HEK293 (cell line): ENCODE data around the gene VPS37C.

Experiments used
- HOXA7 ChIP-seq: sonication (generic); formaldehyde crosslinking; IDR thresholded peaks from 2 replicates; pipeline ENCODE4 v1.8.1; 2022; ENCODE audit warnings: missing genetic modification reagents, borderline replicate concordance
- TCF7L2 ChIP-seq: IDR thresholded peaks from 2 replicates; pipeline ENCODE4 v1.6.1; 2011; ENCODE audit warnings: low read depth, mild to moderate bottlenecking, inconsistent platforms, low read length, moderate library complexity, borderline replicate concordance
- YY1 ChIP-seq: fragments of 450-650 bp; formaldehyde crosslinking; IDR thresholded peaks from 2 replicates; pipeline ENCODE4 v1.5.1; 2018; ENCODE audit warnings: missing biosample characterization, missing genetic modification characterization
- ZBTB21 ChIP-seq: fragments of 450-650 bp; formaldehyde crosslinking; IDR thresholded peaks from 2 replicates; pipeline ENCODE4 v1.5.1; 2017; ENCODE audit warnings: missing biosample characterization, missing genetic modification characterization
- ZNF140 ChIP-seq: fragments of 450-650 bp; formaldehyde crosslinking; IDR thresholded peaks from 2 replicates; pipeline ENCODE4 v1.5.1; 2016; ENCODE audit warnings: missing biosample characterization, missing genetic modification characterization
- ZNF501 ChIP-seq: fragments of 450-650 bp; formaldehyde crosslinking; IDR thresholded peaks from 2 replicates; pipeline ENCODE4 v1.5.1; 2016; ENCODE audit warnings: missing biosample characterization, missing genetic modification characterization
- ZNF626 ChIP-seq: fragments of 450-650 bp; sonication (Bioruptor Pico); formaldehyde crosslinking; IDR thresholded peaks from 2 replicates; pipeline ENCODE4 v1.5.1; 2018; ENCODE audit warnings: missing biosample characterization, missing genetic modification characterization, inconsistent platforms
- ZNF660 ChIP-seq: fragments of 450-650 bp; IDR thresholded peaks from 2 replicates; pipeline ENCODE4 v1.5.1; 2018; ENCODE audit warnings: missing biosample characterization, mild to moderate bottlenecking, missing genetic modification characterization
- ZNF747 ChIP-seq: fragments of 450-650 bp; formaldehyde crosslinking; IDR thresholded peaks from 2 replicates; pipeline ENCODE4 v1.5.1; 2016; ENCODE audit warnings: missing biosample characterization, missing genetic modification characterization
- ZXDB ChIP-seq: fragments of 450-650 bp; formaldehyde crosslinking; IDR thresholded peaks from 2 replicates; pipeline ENCODE4 v1.5.1; 2016; ENCODE audit warnings: missing biosample characterization, missing genetic modification characterization
- TF ChIP-seq, protein P1 (sequence below): fragments of 450-650 bp; formaldehyde crosslinking; IDR thresholded peaks from 2 replicates; pipeline ENCODE4 v1.5.1; 2016; ENCODE audit warnings: missing biosample characterization, missing genetic modification characterization
- TF ChIP-seq, protein P2 (sequence below): fragments of 450-650 bp; formaldehyde crosslinking; IDR thresholded peaks from 2 replicates; pipeline ENCODE4 v1.5.1; 2016; ENCODE audit warnings: missing biosample characterization, missing genetic modification characterization
- TF ChIP-seq, protein P3 (sequence below): fragments of 450-650 bp; formaldehyde crosslinking; IDR thresholded peaks from 2 replicates; pipeline ENCODE4 v1.5.1; 2016; ENCODE audit warnings: missing biosample characterization, missing genetic modification characterization
- TF ChIP-seq, protein P4 (sequence below): fragments of 450-650 bp; formaldehyde crosslinking; IDR thresholded peaks from 2 replicates; pipeline ENCODE4 v1.5.1; 2016; ENCODE audit warnings: missing biosample characterization, missing genetic modification characterization

DNA sequence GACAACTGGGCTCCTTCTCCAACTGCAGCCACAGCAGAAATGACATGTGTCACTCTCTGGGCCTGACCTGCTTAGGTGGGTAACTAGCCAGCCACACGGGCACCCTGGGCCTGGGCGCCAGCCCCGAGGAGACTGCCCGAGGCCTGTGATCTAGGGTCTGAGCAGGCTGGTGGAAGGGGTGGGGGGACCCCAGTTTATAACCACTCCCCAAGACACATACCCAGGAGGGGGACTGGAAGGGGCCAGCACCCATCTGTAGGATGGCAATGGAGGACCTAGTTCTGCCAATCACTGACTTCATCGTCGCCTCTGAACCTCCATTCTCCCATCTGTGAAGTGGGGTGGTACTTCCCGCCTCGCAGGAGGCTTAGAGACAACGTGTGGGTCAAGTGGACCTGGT lies 42.8 kb downstream of the VPS37C start:
- TF ChIP-seq, protein P1, sequence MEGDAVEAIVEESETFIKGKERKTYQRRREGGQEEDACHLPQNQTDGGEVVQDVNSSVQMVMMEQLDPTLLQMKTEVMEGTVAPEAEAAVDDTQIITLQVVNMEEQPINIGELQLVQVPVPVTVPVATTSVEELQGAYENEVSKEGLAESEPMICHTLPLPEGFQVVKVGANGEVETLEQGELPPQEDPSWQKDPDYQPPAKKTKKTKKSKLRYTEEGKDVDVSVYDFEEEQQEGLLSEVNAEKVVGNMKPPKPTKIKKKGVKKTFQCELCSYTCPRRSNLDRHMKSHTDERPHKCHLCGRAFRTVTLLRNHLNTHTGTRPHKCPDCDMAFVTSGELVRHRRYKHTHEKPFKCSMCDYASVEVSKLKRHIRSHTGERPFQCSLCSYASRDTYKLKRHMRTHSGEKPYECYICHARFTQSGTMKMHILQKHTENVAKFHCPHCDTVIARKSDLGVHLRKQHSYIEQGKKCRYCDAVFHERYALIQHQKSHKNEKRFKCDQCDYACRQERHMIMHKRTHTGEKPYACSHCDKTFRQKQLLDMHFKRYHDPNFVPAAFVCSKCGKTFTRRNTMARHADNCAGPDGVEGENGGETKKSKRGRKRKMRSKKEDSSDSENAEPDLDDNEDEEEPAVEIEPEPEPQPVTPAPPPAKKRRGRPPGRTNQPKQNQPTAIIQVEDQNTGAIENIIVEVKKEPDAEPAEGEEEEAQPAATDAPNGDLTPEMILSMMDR (tag by site-specific recombination), result no peak
- TF ChIP-seq TCF7L2, result no peak
- no peak for TF ChIP-seq ZNF660
- TF ChIP-seq, protein P2, sequence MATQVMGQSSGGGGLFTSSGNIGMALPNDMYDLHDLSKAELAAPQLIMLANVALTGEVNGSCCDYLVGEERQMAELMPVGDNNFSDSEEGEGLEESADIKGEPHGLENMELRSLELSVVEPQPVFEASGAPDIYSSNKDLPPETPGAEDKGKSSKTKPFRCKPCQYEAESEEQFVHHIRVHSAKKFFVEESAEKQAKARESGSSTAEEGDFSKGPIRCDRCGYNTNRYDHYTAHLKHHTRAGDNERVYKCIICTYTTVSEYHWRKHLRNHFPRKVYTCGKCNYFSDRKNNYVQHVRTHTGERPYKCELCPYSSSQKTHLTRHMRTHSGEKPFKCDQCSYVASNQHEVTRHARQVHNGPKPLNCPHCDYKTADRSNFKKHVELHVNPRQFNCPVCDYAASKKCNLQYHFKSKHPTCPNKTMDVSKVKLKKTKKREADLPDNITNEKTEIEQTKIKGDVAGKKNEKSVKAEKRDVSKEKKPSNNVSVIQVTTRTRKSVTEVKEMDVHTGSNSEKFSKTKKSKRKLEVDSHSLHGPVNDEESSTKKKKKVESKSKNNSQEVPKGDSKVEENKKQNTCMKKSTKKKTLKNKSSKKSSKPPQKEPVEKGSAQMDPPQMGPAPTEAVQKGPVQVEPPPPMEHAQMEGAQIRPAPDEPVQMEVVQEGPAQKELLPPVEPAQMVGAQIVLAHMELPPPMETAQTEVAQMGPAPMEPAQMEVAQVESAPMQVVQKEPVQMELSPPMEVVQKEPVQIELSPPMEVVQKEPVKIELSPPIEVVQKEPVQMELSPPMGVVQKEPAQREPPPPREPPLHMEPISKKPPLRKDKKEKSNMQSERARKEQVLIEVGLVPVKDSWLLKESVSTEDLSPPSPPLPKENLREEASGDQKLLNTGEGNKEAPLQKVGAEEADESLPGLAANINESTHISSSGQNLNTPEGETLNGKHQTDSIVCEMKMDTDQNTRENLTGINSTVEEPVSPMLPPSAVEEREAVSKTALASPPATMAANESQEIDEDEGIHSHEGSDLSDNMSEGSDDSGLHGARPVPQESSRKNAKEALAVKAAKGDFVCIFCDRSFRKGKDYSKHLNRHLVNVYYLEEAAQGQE (tag by site-specific recombination), result no peak
- no peak for TF ChIP-seq ZNF501 (tag by site-specific recombination)
- TF ChIP-seq ZNF140, result no peak
- TF ChIP-seq, protein P3, sequence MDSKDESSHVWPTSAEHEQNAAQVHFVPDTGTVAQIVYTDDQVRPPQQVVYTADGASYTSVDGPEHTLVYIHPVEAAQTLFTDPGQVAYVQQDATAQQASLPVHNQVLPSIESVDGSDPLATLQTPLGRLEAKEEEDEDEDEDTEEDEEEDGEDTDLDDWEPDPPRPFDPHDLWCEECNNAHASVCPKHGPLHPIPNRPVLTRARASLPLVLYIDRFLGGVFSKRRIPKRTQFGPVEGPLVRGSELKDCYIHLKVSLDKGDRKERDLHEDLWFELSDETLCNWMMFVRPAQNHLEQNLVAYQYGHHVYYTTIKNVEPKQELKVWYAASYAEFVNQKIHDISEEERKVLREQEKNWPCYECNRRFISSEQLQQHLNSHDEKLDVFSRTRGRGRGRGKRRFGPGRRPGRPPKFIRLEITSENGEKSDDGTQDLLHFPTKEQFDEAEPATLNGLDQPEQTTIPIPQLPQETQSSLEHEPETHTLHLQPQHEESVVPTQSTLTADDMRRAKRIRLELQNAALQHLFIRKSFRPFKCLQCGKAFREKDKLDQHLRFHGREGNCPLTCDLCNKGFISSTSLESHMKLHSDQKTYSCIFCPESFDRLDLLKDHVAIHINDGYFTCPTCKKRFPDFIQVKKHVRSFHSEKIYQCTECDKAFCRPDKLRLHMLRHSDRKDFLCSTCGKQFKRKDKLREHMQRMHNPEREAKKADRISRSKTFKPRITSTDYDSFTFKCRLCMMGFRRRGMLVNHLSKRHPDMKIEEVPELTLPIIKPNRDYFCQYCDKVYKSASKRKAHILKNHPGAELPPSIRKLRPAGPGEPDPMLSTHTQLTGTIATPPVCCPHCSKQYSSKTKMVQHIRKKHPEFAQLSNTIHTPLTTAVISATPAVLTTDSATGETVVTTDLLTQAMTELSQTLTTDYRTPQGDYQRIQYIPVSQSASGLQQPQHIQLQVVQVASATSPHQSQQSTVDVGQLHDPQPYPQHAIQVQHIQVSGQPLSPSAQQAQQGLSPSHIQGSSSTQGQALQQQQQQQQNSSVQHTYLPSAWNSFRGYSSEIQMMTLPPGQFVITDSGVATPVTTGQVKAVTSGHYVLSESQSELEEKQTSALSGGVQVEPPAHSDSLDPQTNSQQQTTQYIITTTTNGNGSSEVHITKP, result no peak
- no peak for TF ChIP-seq ZXDB (tag by site-specific recombination)
- TF ChIP-seq, protein P4, sequence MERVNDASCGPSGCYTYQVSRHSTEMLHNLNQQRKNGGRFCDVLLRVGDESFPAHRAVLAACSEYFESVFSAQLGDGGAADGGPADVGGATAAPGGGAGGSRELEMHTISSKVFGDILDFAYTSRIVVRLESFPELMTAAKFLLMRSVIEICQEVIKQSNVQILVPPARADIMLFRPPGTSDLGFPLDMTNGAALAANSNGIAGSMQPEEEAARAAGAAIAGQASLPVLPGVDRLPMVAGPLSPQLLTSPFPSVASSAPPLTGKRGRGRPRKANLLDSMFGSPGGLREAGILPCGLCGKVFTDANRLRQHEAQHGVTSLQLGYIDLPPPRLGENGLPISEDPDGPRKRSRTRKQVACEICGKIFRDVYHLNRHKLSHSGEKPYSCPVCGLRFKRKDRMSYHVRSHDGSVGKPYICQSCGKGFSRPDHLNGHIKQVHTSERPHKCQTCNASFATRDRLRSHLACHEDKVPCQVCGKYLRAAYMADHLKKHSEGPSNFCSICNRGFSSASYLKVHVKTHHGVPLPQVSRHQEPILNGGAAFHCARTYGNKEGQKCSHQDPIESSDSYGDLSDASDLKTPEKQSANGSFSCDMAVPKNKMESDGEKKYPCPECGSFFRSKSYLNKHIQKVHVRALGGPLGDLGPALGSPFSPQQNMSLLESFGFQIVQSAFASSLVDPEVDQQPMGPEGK (tag by site-specific recombination), result no peak
- TF ChIP-seq YY1 (tag by site-specific recombination), result no peak
- no peak for TF ChIP-seq ZNF626 (tag by site-specific recombination)
- TF ChIP-seq ZNF747 (tag by site-specific recombination), result no peak
- TF ChIP-seq ZBTB21 (tag by site-specific recombination), result no peak
- no peak for TF ChIP-seq HOXA7 (CRISPR knock-in tag)
